Sciatic nerve (tissue), 2 donors: ENCODE measurements around the gene ACADSB. TPM values are rescaled to one million over a fixed set of nuclear protein-coding genes. Genes with fewer than 3 reads are reported as not detected.

ENCODE experiments used
- ATAC-seq: fragments of 200-7000 bp; cut with Tn5 transposase; one replicate; pipeline ENCODE4 v1.9.1; 2020; ENCODE audit warnings: mild to moderate bottlenecking, moderate library complexity
- DNase-seq: peaks from one replicate; pipeline ENCODE4 v3.0.0-alpha.2; 2020; ENCODE audit warnings: low spot score
- intact Hi-C: fragments of 100-400 bp; cut with DNase I; formaldehyde crosslinking; loops from one replicate; pipeline ENCODE4 v1.14.2; 2022
- total RNA-seq: library from RNA; stranded (reverse); fragmentation: NEBNext Ultra II Directional; extraction: Animal tissue kit (Norgen Biotek cat#: 25700); gene quantifications from one replicate; pipeline ENCODE4 v1.2.1, GENCODE V29; 2021
- donor health status: DM: no; HTN: no; CAD: no.
- donor health status: DM: no; HTN: no; CAD: no.

ACADSB gene
- total RNA-seq, 1 donor from 2014 or later = 39.5 TPM

- no peak for DNase-seq
- intact Hi-C loops = no loop called here
- ATAC-seq = no peak
Observed at GRCh38 chr10:122999347-122999746, 9.5 kb upstream of the ACADSB start.

- intact Hi-C loops = no loop called here
- no peak for ATAC-seq
- no peak for DNase-seq
Observed at GRCh38 chr10:123000155-123000554, 8.7 kb upstream of the ACADSB start.

- ATAC-seq = no peak
- intact Hi-C loops = no loop called here
Observed at GRCh38 chr10:123001370-123001769, 7.4 kb upstream of the ACADSB start.

DNA sequence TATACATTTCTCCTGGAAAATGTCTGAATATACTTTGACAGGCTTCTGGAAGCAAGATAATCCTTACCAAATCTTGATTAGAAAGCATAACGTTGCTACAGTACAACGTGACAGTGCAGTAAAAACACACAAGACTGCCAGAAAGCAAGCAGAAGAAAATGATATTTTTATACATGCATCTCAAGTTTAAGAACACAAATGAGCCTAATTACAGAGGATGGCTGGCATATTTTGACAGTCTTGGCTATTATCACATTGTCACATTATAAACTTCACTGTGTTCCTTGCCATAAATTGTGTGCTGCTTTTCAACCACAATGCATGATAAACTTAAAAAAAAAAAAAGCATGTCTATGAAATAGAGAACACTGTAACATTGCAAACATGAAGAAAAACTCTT is 4.5 kb upstream of the ACADSB start:
- DNase-seq = no peak
- intact Hi-C loops = no loop called here
- no peak for ATAC-seq

More at GRCh38 chr10:123001370-123001769, 7.4 kb upstream of the ACADSB start:
- DNase-seq = no peak

DNA sequence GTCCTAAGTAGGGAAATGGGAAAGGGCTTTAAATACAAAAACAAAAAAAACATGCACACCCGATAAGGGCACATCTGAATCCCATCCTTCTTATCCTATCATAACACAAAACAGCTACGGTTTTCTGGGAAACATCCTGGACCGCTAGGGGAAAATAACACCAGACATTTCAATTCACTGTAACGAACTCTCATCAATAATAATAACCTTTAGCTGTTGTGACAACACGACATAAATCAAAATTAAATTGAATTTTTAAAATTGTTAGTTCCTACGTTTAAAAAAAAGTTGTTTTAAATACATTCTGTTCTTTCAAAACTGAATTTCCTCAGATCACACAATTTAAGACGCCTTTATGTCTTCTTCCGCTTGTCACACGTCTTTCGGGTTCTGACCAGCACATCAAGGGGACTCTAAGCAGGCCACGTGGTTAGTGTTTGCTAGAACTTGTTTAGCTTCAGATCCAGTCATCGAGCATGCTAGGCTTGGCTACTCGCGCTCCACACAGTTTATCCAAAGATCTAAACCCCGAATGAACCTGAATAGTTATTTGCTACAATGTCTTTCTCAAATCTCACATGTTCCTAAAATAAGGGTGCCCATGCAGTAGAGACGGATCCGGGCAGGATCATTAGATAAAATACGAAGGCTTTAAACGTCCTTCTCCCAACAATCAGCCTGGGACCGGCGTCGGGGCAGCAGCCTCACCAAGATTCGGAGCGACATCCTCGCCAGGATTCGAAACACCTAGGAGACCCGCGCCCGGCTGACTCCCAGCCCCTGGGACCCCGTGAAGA is 1.1 kb upstream of the ACADSB start:
- ATAC-seq = peak; percentile 51
- intact Hi-C loops = no loop called here
- DNase-seq = peak; percentile 61

DNA sequence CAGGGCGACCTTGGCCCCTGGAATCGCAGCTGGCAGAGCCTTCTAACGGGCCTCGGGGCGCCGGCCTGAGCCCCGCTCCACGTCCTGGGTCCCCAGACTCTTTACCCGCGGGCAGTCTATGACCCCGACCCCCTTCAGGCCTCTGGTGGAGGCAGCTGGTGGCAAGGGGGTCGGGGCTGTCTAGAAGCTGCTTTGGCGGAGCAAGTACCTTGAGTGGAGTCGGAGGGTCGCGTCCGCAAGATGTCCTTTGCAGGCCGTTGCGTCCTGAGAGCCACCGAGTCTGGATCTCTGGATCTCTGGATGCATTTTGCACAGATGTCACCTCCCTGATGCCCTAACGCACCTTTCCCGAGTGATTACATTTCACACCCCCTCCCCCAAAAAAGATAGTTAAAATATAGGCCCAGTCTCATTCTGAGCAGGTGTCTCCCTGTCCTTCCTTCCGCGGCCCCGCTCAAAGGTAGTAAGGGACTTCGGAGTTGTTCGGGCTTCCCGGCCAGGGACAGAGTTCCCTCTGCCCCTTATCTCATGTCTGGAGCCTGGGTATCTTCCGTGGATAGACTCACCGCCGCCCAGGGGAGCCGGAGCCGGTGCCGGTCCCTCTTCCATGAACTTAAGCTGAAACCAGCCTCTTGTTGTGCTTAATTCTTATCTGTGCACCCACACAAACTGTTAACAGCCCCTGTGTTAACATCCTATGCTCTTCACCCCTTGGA is 457 bp downstream of the ACADSB start:
- DNase-seq = peak; percentile 59
- intact Hi-C loops = no loop called here
- ATAC-seq = peak; percentile 8

GRCh38 chr10:123011987-123012386 is 3.2 kb downstream of the ACADSB start:
- intact Hi-C loops = no loop called here
- DNase-seq (no peak), ATAC-seq (no peak)

- intact Hi-C loops = no loop called here
- ATAC-seq = no peak
Observed at GRCh38 chr10:123013456-123014419, 4.9 kb downstream of the ACADSB start.

DNA sequence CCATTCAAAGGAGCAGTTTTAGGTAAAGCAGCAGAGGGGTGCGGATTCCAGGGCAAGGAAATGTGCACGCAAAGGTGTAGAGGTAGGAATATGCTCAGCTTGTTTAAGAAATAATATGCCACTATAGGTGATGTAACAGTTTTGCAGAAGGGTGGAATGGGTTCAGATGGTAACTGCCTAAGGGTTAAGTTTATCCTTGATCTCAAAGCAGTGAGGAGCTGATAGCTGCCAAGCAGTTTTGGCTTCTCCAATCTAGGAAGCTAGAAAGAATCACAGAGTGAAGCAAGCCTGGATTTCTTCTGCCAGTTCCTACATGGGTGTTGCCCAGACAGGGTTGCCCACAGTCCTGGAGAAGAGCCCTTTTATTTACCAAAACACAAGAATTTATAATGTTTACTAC is 6.0 kb downstream of the ACADSB start:
- no peak for ATAC-seq
- intact Hi-C loops = no loop called here
- DNase-seq = no peak

More at GRCh38 chr10:123013456-123014419, 4.9 kb downstream of the ACADSB start:
- DNase-seq = no peak

DNA sequence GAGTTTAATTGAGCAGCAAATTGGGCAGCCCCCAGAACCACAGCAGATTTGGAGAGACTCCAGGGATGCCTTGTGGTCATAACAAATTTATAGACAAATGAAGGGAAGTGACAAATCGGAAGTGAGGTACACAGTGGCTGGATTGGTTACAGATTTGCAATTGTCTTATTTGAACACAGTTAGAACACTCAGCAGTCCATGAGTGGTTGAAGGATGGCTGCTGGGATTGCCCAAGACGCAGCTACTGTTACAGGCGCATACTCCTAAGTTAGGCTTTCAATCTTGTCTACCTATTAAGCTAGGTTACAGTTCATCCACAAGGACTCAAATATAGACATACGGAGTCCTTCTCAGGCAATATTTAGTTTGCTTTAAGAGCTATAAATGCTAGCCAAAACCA is 7.4 kb downstream of the ACADSB start:
- no peak for DNase-seq
- intact Hi-C loops = no loop called here
- no peak for ATAC-seq

- intact Hi-C loops = no loop called here
- DNase-seq = no peak
- no peak for ATAC-seq
Observed at GRCh38 chr10:123017421-123018165, 8.8 kb downstream of the ACADSB start.

GRCh38 chr10:123018531-123018930 is 9.7 kb downstream of the ACADSB start:
- intact Hi-C loops = no loop called here
- DNase-seq (no peak), ATAC-seq (no peak)

DNA sequence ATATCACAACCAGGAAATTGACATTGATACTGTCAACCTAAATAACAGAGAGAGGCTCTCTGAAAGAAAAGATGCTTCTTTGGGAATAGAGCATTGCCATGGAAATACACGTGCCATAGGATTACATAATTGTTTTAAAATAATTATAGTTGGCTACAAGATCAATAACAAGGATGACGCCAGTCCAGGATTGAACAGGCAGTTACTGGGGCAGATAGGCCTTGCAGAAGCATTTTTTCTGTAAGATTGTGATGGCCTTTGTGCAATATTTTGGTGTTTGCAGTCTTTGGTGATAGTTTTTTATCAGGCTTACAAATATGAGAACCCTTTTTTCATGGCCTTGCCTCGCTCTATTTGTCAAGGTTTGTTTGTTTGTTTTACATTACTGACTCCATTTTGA is 10.5 kb downstream of the ACADSB start:
- DNase-seq (no peak), ATAC-seq (no peak)
- intact Hi-C loops = no loop called here

DNA sequence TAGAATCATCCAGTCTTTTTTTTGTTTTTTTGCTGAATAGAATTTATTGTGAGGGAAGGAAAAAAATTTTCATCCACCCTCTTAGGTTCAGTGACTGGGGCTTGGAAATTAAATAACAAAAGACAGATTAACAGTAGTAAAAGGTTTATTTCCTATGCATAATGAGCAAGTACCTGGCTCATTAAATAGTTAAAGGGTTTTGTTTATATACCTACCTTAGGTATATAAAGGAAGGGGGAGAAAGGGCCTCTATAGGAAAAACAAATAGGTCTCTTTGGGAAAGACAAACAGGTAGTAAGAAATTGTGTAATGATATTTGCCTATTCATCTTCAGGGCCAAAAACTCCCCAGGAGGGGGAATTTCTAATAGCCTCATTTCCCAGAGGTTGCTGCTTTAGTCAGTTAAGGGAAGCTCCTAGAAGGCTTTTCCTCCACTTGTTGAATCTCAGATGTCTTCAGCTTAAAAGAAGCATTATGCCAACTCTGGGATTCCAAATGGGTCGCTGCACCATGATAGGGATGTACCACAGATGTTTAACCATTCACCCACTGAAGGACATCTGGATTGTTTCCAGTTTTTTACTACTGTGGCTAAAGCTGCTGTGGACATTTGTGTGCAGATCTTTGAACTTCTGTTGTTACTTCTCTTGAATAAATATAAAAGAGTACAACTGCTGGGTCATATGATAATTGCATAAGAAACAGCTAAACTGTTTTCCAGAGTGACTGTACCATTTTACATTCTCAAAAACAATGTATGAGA is 11.3 kb downstream of the ACADSB start:
- no peak for DNase-seq
- intact Hi-C loops = no loop called here
- ATAC-seq = no peak

- ATAC-seq (no peak), DNase-seq (no peak)
- intact Hi-C loops = no loop called here
Observed at GRCh38 chr10:123021517-123021916, 12.7 kb downstream of the ACADSB start.

- DNase-seq (no peak), ATAC-seq (no peak)
- intact Hi-C loops = no loop called here
Observed at GRCh38 chr10:123024540-123024939, 15.7 kb downstream of the ACADSB start.

DNA sequence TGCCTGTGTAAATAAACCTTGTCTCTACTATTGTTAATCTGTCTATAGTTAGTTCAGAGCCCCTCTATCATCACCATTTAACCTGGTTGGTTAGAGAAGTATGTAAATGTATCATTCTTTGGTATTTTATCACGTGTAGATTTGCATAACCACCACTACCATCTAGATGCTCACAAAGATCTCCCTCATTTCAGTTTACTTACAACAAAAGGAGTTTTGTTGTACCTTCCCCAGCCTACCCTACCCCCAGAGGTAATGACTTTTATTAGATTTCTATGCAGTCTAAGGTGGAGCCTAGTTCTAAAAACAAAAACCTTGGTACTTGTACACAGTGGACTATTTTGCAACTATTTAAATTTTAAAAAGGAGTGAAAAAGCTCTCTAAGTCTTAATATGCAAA is 17.5 kb downstream of the ACADSB start:
- intact Hi-C loops = no loop called here
- DNase-seq (no peak), ATAC-seq (no peak)

- DNase-seq (no peak), ATAC-seq (no peak)
- intact Hi-C loops = no loop called here
Observed at GRCh38 chr10:123027861-123028260, 19.1 kb downstream of the ACADSB start.
